Measurements from ENCODE around the gene PCDHGA8. TPM values are rescaled to one million over a fixed set of nuclear protein-coding genes. Genes with fewer than 3 reads are reported as not detected.
"Not testable (repeated sequence)": the region's sequence is repeated elsewhere in the genome, so short reads cannot be mapped to it uniquely, and the experiment has no call there.

The PCDHGA8 gene
- total and polyA plus RNA-seq, 2 donors (not counting 1 experiment from before 2014, with no cell fraction given), result 1.1 to 4.6 TPM

- Histone ChIP-seq H3K4me3 (replicated peaks in 1 of 4; ENCODE audit: control extremely low read depth in 1 of 4, insufficient read depth in 1 of 4, low read depth in 3 of 4, low read length in 4 of 4) (peak overlapping the region in 2 of 4 experiments; percentile 44 to 54), H3K79me2 (ENCODE audit: control insufficient read depth, insufficient read depth, low read length) (no peaks in the 10 kb centered on the region), H3K9me3 (ENCODE audit: control insufficient read depth, insufficient read depth, low read depth, low read length) (peaks cover 2% of the 10 kb centered on the region), H3K4me2 (ENCODE audit: extremely low read depth, insufficient read depth, low read length) (no peak overlapping the region), H3K36me3 (ENCODE audit: control insufficient read depth, insufficient read depth, low read length) (no peaks in the 10 kb centered on the region), H2AFZ (ENCODE audit: low read length) (no peak overlapping the region), H3K27ac (ENCODE audit: insufficient read depth, low read length) (no peak overlapping the region), H3K9ac (ENCODE audit: insufficient read depth, low read length) (no peak overlapping the region), H4K20me1 (ENCODE audit: control insufficient read depth, extremely low read depth, insufficient read depth, low read length) (no peaks in the 10 kb centered on the region), H3K27me3 (ENCODE audit: control insufficient read depth, insufficient read depth, low read length) (peaks cover 11% of the 10 kb centered on the region), H3K4me1 (ENCODE audit: control insufficient read depth, extremely low read depth, insufficient read depth, low read length) (no peaks in the 10 kb centered on the region)
- DNase-seq (ENCODE audit: low read depth in 2 of 2), result no peak
- TF ChIP-seq CTCF (conservative IDR thresholded peaks at IDR 0.05 in 1 of 2, IDR thresholded peaks at IDR 0.05 in 1 of 2; ENCODE audit: low read depth in 1 of 2, low read length in 2 of 2), result no peak
Observed at GRCh38 chr5:141343953-141344463, 48.4 kb upstream of the PCDHGA8 start.

- Histone ChIP-seq H3K4me1 (ENCODE audit: control insufficient read depth, extremely low read depth, insufficient read depth, low read length) (no peaks in the 10 kb centered on the region), H3K9me3 (ENCODE audit: control insufficient read depth, insufficient read depth, low read depth, low read length) (no peaks in the 10 kb centered on the region), H3K4me3 (replicated peaks in 1 of 4; ENCODE audit: control extremely low read depth in 1 of 4, insufficient read depth in 1 of 4, low read depth in 3 of 4, low read length in 4 of 4) (no peak overlapping the region), H4K20me1 (ENCODE audit: control insufficient read depth, extremely low read depth, insufficient read depth, low read length) (no peaks in the 10 kb centered on the region), H2AFZ (ENCODE audit: low read length) (no peak overlapping the region), H3K36me3 (ENCODE audit: control insufficient read depth, insufficient read depth, low read length) (no peaks in the 10 kb centered on the region), H3K4me2 (ENCODE audit: extremely low read depth, insufficient read depth, low read length) (no peak overlapping the region), H3K27ac (ENCODE audit: insufficient read depth, low read length) (no peak overlapping the region), H3K27me3 (ENCODE audit: control insufficient read depth, insufficient read depth, low read length) (peaks cover 7% of the 10 kb centered on the region), H3K9ac (ENCODE audit: insufficient read depth, low read length) (no peak overlapping the region), H3K79me2 (ENCODE audit: control insufficient read depth, insufficient read depth, low read length) (no peaks in the 10 kb centered on the region)
- DNase-seq (ENCODE audit: low read depth in 2 of 2), result no peak
- no peak for TF ChIP-seq EZH2 (IDR thresholded peaks at IDR 0.05; ENCODE audit: low read length, missing control alignments)
Observed at GRCh38 chr5:141345327-141345726, 47.1 kb upstream of the PCDHGA8 start.

DNA sequence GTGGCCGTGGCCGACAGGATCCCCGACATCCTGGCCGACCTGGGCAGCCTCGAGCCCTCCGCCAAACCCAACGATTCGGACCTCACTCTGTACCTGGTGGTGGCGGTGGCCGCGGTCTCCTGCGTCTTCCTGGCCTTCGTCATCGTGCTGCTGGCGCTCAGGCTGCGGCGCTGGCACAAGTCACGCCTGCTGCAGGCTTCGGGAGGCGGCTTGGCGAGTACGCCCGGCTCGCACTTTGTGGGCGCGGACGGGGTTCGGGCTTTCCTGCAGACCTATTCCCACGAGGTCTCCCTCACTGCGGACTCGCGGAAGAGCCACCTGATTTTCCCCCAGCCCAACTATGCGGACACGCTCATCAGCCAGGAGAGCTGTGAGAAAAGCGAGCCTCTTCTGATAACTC is 46.4 kb upstream of the PCDHGA8 start:
- not testable (repeated sequence) for H3K79me2 ChIP-seq (ENCODE audit: control insufficient read depth, insufficient read depth, low read length); H3K36me3 ChIP-seq (ENCODE audit: control insufficient read depth, insufficient read depth, low read length); H4K20me1 ChIP-seq (ENCODE audit: control insufficient read depth, extremely low read depth, insufficient read depth, low read length); H3K4me1 ChIP-seq (ENCODE audit: control insufficient read depth, extremely low read depth, insufficient read depth, low read length); DNase-seq (ENCODE audit: low read depth in 2 of 2); H3K4me3 ChIP-seq (replicated peaks in 1 of 4; ENCODE audit: control extremely low read depth in 1 of 4, insufficient read depth in 1 of 4, low read depth in 3 of 4, low read length in 4 of 4); H2AFZ ChIP-seq (ENCODE audit: low read length); H3K9me3 ChIP-seq (ENCODE audit: control insufficient read depth, insufficient read depth, low read depth, low read length); H3K9ac ChIP-seq (ENCODE audit: insufficient read depth, low read length); H3K4me2 ChIP-seq (ENCODE audit: extremely low read depth, insufficient read depth, low read length); H3K27ac ChIP-seq (ENCODE audit: insufficient read depth, low read length)
- H3K27me3 ChIP-seq (ENCODE audit: control insufficient read depth, insufficient read depth, low read length), result peaks cover 10% of the 10 kb centered on the region

GRCh38 chr5:141349917-141350619 is 42.4 kb upstream of the PCDHGA8 start, which contains the start of gene PCDHGB1:
Gene PCDHGB1 (plus strand): TSS chr5:141350099. CDS start chr5:141350261, 162 bp downstream.
- Histone ChIP-seq H2AFZ (ENCODE audit: low read length) (peak within 1 kb of the TSS; percentile 22), H3K4me2 (ENCODE audit: extremely low read depth, insufficient read depth, low read length) (peak within 1 kb of the TSS; percentile 45), H3K79me2 (ENCODE audit: control insufficient read depth, insufficient read depth, low read length) (no peaks in the 10 kb centered on the region), H3K9ac (ENCODE audit: insufficient read depth, low read length) (no peak within 1 kb of the TSS), H3K27me3 (ENCODE audit: control insufficient read depth, insufficient read depth, low read length) (peaks cover 13% of the 10 kb centered on the region), H3K4me3 (replicated peaks in 1 of 4; ENCODE audit: control extremely low read depth in 1 of 4, insufficient read depth in 1 of 4, low read depth in 3 of 4, low read length in 4 of 4) (peak within 1 kb of the TSS; percentile 21 to 50 (median 38)), H3K36me3 (ENCODE audit: control insufficient read depth, insufficient read depth, low read length) (no peaks in the 10 kb centered on the region), H3K4me1 (ENCODE audit: control insufficient read depth, extremely low read depth, insufficient read depth, low read length) (no peaks in the 10 kb centered on the region), H3K9me3 (ENCODE audit: control insufficient read depth, insufficient read depth, low read depth, low read length) (no peaks in the 10 kb centered on the region), H3K27ac (ENCODE audit: insufficient read depth, low read length) (no peak within 1 kb of the TSS), H4K20me1 (ENCODE audit: control insufficient read depth, extremely low read depth, insufficient read depth, low read length) (no peaks in the 10 kb centered on the region)
- DNase-seq (ENCODE audit: low read depth in 2 of 2), result peak; percentile 60 to 64
- TF ChIP-seq EZH2 (IDR thresholded peaks at IDR 0.05; ENCODE audit: low read length, missing control alignments) (no peak), CTCF (conservative IDR thresholded peaks at IDR 0.05 in 1 of 2, IDR thresholded peaks at IDR 0.05 in 1 of 2; ENCODE audit: low read depth in 1 of 2, low read length in 2 of 2) (peak; percentile 53 to 60)
